Mammary epithelial cell (primary cell): ENCODE measurements around the gene RYR1.

Experiments
- CTCF ChIP-seq, 2 donors: IDR thresholded peaks in 1 of 2; conservative IDR thresholded peaks in 1 of 2; 2 replicates each; pipeline ENCODE4 v1.5.1; 2011 to 2012; ENCODE audit warnings: inconsistent platforms in 2 of 2, low read length in 2 of 2, mild to moderate bottlenecking in 2 of 2, control low read depth in 1 of 2, low read depth in 1 of 2; ENCODE audit not compliant: insufficient read depth in 1 of 2; ENCODE audit errors: extremely low read depth in 1 of 2
- EZH2 ChIP-seq: IDR thresholded peaks from 2 replicates; pipeline ENCODE4 v1.6.1; 2012; ENCODE audit warnings: low read length, inconsistent platforms, borderline replicate concordance

- TF ChIP-seq CTCF (conservative IDR thresholded peaks at IDR 0.05 in 1 of 2, IDR thresholded peaks at IDR 0.05 in 1 of 2; ENCODE audit: extremely low read depth in 1 of 2, insufficient read depth in 1 of 2, low read depth in 1 of 2, low read length in 2 of 2), result no peak
- no peak for TF ChIP-seq EZH2
These were observed 20.1 kb upstream of the RYR1 start for GRCh38 chr19:38413416-38413815.
